H1 (cell line): ENCODE measurements around the gene BARHL2. TPM values are rescaled to one million over a fixed set of nuclear protein-coding genes. Genes with fewer than 3 reads are reported as not detected.
A peak's percentile ranks its signal among the peaks of the same experiment; 100 is the strongest.

ENCODE experiments used
- EZH2 ChIP-seq: fragments of 200-600 bp; sonication (generic); IDR thresholded peaks from 2 replicates; pipeline ENCODE4 v1.7.1; 2012; ENCODE audit warnings: low read depth, mild to moderate bottlenecking, moderate library complexity, low read length, inconsistent platforms; ENCODE audit not compliant: severe bottlenecking
- HDAC6 ChIP-seq: IDR thresholded peaks from one replicate; pipeline ENCODE4 v1.7.1; 2012; ENCODE audit warnings: low read depth, mild to moderate bottlenecking, inconsistent platforms, low read length, moderate library complexity
- POU5F1 ChIP-seq: IDR thresholded peaks from 2 replicates; pipeline ENCODE4 v1.6.1; 2011; ENCODE audit warnings: low read depth, mild to moderate bottlenecking, low read length, moderate library complexity
- SP4 ChIP-seq: IDR thresholded peaks from 2 replicates; pipeline ENCODE4 v1.6.1; 2012; ENCODE audit warnings: low read length, inconsistent platforms
- TAF7 ChIP-seq: optimal IDR thresholded peaks from 2 replicates; pipeline ENCODE3; 2011; ENCODE audit warnings: low read depth, mild to moderate bottlenecking, inconsistent platforms, low read length, moderate library complexity, borderline replicate concordance
- polyA plus RNA-seq, 7 experiments: library from polyadenylated mRNA; depleted of rRNA in 3 of 7; stranded (reverse) in 5 of 7; unstranded in 2 of 7; fragments of >200 nt in 5 of 7; fragments of 200-250 nt in 2 of 7; gene quantifications; 1 replicate in 5 of 7; 2 replicates in 1 of 7; 4 replicates in 1 of 7; pipeline versions ENCODE4 v1.2.1 to v1.2.3, GENCODE V29; 2011 to 2013; ENCODE audit warnings: missing spikeins in 2 of 7, mixed read lengths in 2 of 7
- total RNA-seq: library from RNA; stranded (reverse); fragmentation: NEBNext Ultra II Directional; extraction: Animal tissue kit (Norgen Biotek cat#: 25700); gene quantifications from 2 replicates; pipeline ENCODE4 v1.2.1, GENCODE V29; 2021

BARHL2 gene
- total and polyA plus RNA-seq, 2 of the 8 experiments (the other 6 are each of a cell fraction or from before 2014, with no cell fraction given) = 0.15 TPM; not detected in 1

- TF ChIP-seq EZH2 (peak; percentile 88), SP4 (no peak), TAF7 (no peak), HDAC6 (no peak), POU5F1 (no peak)
These were observed 9.9 kb upstream of the BARHL2 start (continued) for GRCh38 chr1:90726986-90727480.
